Parietal lobe (tissue), 1 donor: ENCODE measurements around the gene MTX1. TPM values are rescaled to one million over a fixed set of nuclear protein-coding genes. Genes with fewer than 3 reads are reported as not detected.

Experiments
- total RNA-seq: library from RNA; depleted of rRNA; stranded (reverse); fragments of >200 nt; gene quantifications from one replicate; pipeline ENCODE4 v1.2.3, GENCODE V29; 2014

The MTX1 gene
- 16.6 TPM for total RNA-seq

GRCh38 chr1:155208541-155209311 is at the start of gene MTX1:
Gene MTX1 (plus strand): TSS chr1:155208695. CDS start chr1:155208805, 110 bp downstream.

DNA sequence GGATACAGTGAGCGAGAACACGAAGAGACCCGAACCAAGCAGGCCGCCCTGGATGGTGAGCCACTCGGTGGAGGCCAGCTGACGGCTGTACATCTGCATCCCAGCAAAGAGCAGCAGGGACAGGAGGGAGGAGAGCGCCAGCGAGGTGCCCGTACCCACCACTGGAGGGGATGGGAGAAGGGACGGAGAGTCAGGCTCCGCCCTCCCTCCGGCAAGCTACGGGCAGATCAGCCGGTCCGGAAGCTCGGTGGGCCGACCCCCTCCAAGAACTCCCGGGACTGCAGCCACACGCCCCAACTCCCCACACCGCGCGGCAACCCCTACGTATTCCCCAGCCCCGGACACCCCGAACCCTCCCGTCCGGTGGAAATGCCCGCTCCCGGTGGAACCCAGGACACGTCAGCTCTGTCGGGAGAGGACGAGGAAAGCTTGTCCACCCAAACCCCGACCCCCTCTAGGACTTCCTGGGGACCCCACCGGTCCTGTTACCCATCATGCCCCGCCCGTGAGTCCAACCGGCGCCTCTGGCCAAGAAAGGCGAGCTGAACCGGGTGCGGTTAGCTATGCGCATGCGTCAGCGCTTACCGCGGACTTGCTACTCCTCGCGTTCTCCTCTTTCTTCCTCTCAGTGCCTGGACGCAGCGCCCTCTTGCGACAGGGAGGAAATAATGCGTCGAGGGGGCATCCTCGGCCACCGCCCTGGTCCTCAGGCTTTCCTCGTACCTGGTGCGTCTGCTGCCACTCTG is 35.6 kb upstream of the MTX1 start, which contains the start of gene KRTCAP2:
TSS of gene KRTCAP2 (minus strand) at position 573 of the 746 bp plus-strand sequence. CDS start at position 493, 80 bp downstream.

DNA sequence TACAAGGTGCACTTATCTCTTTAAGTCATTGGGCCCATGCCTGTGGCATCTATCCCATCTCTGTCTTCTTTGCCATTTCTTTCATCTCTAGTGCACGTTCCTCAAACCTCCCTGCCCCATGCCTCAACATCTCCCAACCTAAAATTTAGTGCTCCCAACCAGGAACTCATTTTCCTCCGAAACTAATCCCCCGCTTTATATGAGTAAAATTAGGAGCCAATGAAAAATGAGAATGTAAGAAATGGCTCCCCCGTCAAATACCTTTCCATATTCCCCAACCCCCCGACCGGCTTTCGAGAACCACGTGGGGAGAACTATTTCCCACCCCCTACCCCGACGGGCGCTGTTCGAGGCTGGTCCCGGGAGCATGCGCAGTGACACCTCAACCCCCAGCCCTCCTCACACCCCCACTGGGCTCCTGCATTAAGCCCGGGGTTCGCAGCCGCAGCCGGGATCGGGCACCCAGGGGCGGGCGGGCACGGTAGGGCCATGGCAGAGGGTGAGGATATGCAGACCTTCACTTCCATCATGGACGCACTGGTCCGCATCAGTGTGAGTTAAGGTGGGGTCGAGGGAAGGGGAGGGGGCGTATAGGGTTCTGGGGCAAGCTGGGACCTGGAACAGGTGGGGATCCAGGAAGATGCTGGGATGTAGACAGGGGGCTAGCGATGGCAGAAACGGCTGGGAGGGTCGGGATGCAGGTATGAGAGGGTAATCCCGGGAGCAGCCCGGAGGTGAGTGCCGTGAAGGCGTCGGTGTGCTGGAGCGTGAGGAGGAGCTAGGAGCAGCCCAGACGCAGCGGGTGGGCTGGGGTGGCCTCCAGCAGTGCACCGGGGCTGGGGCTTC is 34.8 kb upstream of the MTX1 start, which contains the start of gene TRIM46:
TSS of gene TRIM46 (plus strand) at position 372 of the 846 bp plus-strand sequence. CDS start at position 490, 118 bp downstream.

GRCh38 chr1:155207806-155208540 is 522 bp upstream of the MTX1 start, which contains the start of gene THBS3:
Gene THBS3 (minus strand): TSS chr1:155207897. CDS start chr1:155207876, 21 bp downstream.

GRCh38 chr1:155255243-155256007 is 46.9 kb downstream of the MTX1 start, which contains the start of gene ENTREP3:
Gene ENTREP3 (minus strand): TSS chr1:155255483. CDS start chr1:155254877, 606 bp downstream.

GRCh38 chr1:155261852-155262673 is 53.6 kb downstream of the MTX1 start, which contains the start of gene SCAMP3:
Gene SCAMP3 (minus strand): TSS chr1:155262360. CDS start chr1:155262151, 209 bp downstream.

Other genes starting within 250 kb of the MTX1 start
- 15.0 TPM for gene PYGO2, start 246.9 kb upstream of the MTX1 start, total RNA-seq
- gene SHC1, start 237.9 kb upstream of the MTX1 start, total RNA-seq = 8.8 TPM
- 15.0 TPM for gene CKS1B, start 234.0 kb upstream of the MTX1 start, total RNA-seq
- 23.8 TPM for gene FLAD1, start 225.4 kb upstream of the MTX1 start, total RNA-seq
- 2.5 TPM for gene LENEP, start 215.1 kb upstream of the MTX1 start, total RNA-seq
- gene ZBTB7B, start 205.9 kb upstream of the MTX1 start, total RNA-seq = 0.94 TPM
- gene DCST2, start 174.9 kb upstream of the MTX1 start, total RNA-seq = not detected
- not detected for gene DCST1, start 174.9 kb upstream of the MTX1 start, total RNA-seq
- 27.9 TPM for gene ADAM15, start 157.4 kb upstream of the MTX1 start, total RNA-seq
- gene EFNA4, start 145.0 kb upstream of the MTX1 start, total RNA-seq = 0.63 TPM
- gene EFNA3, start 129.9 kb upstream of the MTX1 start, total RNA-seq = 11.3 TPM
- gene EFNA1, start 80.8 kb upstream of the MTX1 start, total RNA-seq = 5.6 TPM
- 7.5 TPM for gene SLC50A1, start 72.8 kb upstream of the MTX1 start, total RNA-seq
- 12.5 TPM for gene DPM3, start 68.2 kb upstream of the MTX1 start, total RNA-seq
- gene KRTCAP2, start 35.4 kb upstream of the MTX1 start, total RNA-seq = 37.2 TPM
- gene TRIM46, start 34.8 kb upstream of the MTX1 start, total RNA-seq = 36.3 TPM
- 17.2 TPM for gene THBS3, start 798 bp upstream of the MTX1 start, total RNA-seq
- gene ENTREP3, start 46.8 kb downstream of the MTX1 start, total RNA-seq = 8.8 TPM
- 22.8 TPM for gene SCAMP3, start 53.7 kb downstream of the MTX1 start, total RNA-seq
- gene CLK2, start 64.8 kb downstream of the MTX1 start, total RNA-seq = 46.3 TPM
- 27.2 TPM for gene HCN3, start 68.8 kb downstream of the MTX1 start, total RNA-seq
- gene PKLR, start 92.7 kb downstream of the MTX1 start, total RNA-seq = not detected
- 119 TPM for gene FDPS, start 100.2 kb downstream of the MTX1 start, total RNA-seq
- 62.6 TPM for gene RUSC1, start 112.2 kb downstream of the MTX1 start, total RNA-seq